NCI-H748 (cell line): Measurements from ENCODE around the gene CLDN22.

Experiments
- DNase-seq: peaks from one replicate; lab custom pipeline; 2025; ENCODE audit not compliant: unreplicated experiment; lab: John Stamatoyannopoulos, UW

CLDN22 gene

GRCh38 chr4:183285886-183286285 lies 34.2 kb downstream of the CLDN22 start:
- no peak for DNase-seq

- DNase-seq: no peak
Measured at GRCh38 chr4:183284965-183285364, 35.1 kb downstream of the CLDN22 start.

- no peak for DNase-seq
Measured at GRCh38 chr4:183284258-183284785, 35.8 kb downstream of the CLDN22 start.

- no peak for DNase-seq
Measured at GRCh38 chr4:183276106-183276505, 44.0 kb downstream of the CLDN22 start.

GRCh38 chr4:183272384-183272783 lies 47.7 kb downstream of the CLDN22 start:
- DNase-seq: no peak

GRCh38 chr4:183268556-183268955 lies 51.5 kb downstream of the CLDN22 start:
- DNase-seq: no peak
